GM21526 (cell line): ENCODE results near the gene NPAS3.

Experiments used
- ATAC-seq: cut with Tn5 transposase; IDR thresholded peaks from one replicate; pipeline ENCODE4 v1.9.1; 2021; ENCODE audit warnings: moderate library complexity; ENCODE audit not compliant: unreplicated experiment, low FRiP score

Gene NPAS3

DNA sequence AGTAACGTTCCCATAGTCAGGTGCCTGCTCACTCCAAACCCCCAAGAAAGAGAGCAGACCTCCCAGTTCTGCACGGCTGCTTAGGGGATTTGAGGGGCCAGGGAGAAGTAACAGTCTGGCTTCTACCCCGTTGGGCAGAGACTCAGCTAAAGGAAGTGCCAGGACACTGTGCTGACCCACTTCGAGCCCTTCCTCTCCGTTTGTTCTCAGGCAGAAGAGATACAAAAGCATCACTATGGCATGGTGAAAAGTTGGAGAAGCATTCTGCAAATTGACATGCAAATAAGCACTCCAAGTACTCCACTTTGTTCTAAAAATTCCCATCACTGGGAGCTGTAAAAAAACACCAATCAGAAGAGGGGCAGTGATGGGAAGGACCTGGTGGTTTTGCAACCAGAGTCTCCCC, 773.1 kb downstream of the NPAS3 start:
- ATAC-seq = no peak

DNA sequence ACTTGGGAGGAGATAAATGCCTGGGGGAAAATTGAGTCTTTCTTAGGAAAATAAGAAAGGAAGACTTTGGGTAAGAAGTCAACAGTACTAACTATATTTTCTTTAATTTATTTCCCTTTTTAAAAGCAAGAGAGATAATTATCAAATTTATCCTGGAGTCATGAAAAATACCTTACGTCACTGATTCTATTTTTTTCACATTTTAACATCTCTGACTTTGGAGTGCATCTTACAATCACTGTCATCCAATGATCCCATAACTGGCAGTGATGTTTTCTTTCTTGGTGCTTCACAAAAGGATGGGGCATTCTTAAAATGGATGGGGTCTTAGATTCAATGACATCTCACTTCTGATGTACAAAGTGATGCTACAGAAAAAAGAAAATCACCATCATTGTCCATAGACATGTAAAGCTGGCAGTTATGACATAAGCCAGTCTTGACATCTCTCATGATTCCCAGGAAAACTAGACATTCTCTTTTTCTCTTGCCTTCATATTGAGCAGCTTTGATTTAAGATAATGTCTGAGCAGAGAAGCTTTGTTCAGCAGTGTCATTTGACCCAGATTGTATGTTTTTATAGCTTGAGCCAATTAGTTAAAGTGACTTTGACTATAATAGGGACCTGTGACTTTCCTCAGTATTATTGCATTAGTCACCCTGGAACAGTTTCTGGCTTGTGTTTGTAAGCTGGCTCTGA, 776.0 kb downstream of the NPAS3 start:
- ATAC-seq = no peak

DNA sequence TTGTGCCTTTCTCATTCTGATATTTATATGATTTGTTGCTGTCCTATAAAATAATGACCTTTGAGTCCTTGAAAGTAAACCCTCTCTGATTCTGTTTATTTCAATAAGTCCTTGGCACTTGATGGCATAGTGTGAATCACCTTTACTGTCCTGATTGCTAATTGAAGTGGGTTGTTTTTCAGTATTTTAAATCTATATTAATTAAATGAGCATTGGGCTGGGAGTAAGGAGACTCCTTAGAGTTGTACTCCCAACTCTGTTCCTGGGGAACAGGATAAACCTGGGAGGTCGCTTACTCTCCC, 776.5 kb downstream of the NPAS3 start:
- ATAC-seq = no peak

DNA sequence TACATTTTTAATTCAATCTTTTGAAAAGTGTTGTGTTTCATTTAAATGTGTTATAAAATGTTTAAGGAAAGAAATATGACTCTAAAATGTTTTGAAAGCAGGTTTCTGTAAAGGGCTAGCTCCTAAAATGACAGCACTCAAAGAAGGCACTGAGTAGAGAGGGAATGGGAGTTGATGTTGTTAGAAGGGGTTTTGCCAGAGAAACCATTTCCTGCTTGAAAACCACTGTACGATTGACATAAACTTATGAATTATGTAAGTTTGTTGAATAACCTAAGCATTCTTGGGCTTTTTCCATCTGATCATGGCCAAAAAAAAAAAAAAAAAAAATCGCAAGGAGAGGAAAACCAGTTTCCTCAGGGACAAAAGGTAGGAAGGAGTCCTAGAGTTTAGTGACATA, 778.2 kb downstream of the NPAS3 start:
- ATAC-seq = no peak

DNA sequence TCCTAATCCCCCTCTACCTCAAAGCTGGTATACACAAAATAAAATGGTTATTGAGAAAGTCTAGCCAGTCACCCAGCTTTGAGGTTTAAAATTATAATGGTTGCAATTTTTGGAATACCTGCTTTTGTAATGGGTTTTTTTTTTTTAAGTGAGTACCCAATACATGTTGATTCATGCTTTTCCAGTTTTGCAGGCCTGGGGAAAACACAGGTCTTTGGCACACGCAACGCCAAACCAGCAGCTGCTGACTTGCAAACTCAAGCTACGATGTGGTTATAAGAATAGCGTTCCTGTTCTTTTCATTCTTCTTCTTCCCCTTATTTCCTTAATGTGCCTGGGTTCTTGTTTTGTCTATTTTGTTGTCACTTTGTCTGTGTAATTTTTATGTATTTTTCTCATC, 779.2 kb downstream of the NPAS3 start:
- ATAC-seq = no peak

DNA sequence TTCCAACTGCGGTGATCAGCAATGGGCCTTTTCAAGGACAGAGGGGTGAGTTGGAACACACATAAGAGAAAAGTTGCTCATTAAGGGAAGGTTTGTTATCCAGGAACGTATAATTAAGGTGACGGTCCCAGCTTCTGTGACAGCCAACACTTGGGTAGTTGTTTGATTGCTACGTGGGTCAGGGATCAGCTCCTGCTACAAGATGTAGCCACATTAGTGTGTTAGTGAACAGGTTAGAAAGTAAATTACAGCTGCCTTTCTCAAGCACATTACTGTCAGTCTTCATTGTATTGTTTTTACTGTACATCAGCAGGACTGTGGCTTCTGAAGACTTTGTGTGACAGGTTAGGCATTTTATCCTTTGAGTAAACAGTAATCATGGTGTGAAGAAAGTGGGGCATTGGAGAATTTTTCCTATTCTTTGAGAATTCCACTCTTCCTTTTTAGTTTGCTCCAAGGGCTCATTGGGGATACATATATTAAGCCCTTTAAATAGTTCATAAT, 781.7 kb downstream of the NPAS3 start:
- no peak for ATAC-seq

DNA sequence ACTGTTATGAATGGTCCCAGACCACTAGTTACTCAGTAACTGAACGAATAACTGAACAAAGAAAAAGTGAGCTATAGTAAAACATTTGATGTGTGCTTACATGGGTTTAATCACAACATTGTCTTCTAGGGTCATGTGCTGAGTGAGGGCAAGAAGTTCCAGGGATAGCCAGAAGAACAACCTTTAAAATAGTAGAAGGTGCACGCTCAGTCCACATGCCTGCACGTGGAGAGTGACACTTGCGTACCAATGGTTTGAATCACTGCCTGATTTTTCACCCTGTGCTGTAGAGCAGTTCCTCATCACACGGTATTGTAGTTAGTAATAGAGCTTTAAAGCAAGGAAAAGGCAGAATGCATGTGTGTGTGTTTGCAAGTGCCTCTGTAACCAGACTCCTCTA, 788.0 kb downstream of the NPAS3 start:
- no peak for ATAC-seq

DNA sequence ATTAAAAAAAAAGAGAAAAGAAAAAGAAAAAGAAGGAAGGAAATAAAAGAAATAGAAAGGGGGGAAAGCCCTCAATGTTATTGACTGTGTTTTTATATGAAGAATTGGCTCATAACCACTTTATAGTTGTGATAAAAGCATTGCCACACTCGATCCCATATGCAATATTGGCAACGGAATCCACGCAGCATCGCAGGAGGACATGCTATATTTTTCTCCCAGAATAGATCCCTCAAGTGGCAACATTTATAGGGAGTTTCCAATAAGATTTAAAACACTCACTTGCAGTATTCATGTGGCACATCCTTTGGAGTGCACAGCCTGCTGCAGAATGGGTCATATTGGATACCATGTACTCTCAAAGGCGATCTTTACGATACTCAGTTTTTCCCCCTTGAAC, 788.9 kb downstream of the NPAS3 start:
- no peak for ATAC-seq

DNA sequence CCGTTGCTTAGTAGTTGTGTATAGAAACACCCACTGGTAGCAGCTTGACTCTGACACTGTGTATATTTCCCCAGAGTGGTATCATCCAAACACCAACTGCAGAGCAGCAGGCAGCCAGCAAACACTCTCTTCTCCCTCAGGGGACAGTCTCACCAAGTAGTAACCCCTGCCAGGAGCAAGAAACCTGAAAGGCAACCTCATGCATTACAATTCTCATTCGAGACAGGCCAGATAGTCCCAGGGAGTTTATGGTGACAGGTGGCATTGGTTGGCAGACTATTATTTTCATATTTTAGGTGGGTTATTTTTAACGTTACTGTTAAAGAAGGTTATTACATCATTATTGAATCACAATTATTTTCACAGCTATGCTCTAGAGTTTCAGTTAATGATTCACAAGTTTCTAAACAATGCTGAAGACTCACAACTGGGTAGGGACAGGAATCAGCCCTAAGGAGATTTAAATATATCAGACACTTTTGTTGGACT, 789.4 kb downstream of the NPAS3 start:
- no peak for ATAC-seq

DNA sequence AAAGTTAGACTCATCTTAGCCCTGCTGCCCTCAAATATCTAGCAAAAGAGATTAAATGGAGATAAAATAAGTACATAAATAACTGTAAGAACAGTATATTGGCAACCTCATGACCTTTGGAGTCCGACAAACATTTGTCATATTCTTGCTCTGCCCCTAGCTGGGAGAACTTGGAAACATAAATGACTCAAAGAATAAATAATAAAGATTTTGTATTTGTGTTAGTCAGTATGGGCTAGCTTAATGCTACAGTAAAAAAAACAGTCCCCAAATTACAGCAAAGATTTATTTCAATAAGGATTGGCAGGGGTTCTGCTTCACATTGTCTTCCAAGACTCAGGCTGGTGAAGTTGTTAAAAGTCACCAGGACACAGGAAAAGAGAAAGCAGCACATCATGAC, 791.5 kb downstream of the NPAS3 start:
- ATAC-seq = no peak

DNA sequence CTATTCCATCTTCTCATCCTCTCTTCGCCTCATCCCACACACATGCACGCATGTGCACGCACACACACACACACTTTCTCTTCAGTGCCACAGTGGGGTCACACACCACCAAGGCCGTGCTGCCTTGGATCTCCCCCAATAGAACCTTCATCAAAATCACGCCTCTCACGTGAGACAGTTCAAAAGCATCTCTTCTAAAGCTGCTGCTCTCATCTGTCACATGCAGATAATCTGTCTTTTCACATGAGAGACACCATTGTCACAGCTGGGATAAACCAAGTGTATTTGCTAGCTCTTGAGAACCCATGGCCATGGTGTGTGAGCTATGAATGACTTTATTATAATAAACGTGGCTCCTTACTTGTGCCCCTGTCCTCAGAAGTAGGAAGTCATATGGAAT, 793.5 kb downstream of the NPAS3 start:
- ATAC-seq = no peak

DNA sequence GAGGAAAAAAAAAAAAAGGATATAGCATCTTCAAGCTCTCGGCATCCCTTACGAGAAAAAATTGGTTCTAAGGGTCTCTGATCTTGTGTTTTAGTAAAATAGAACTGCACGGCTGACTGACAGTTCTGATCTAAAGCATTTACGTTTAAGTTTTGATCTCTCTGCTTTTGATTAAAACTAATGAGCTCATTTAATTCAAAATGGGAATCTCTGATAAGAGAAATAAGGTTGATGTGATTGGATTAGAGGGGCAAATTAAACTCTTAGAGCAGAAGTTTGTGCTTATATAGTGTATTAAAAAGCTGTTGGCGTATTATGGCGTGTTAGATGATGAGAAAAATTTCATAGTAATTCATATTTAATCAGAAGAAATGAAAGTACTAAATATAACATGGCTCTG, 794.6 kb downstream of the NPAS3 start:
- no peak for ATAC-seq

DNA sequence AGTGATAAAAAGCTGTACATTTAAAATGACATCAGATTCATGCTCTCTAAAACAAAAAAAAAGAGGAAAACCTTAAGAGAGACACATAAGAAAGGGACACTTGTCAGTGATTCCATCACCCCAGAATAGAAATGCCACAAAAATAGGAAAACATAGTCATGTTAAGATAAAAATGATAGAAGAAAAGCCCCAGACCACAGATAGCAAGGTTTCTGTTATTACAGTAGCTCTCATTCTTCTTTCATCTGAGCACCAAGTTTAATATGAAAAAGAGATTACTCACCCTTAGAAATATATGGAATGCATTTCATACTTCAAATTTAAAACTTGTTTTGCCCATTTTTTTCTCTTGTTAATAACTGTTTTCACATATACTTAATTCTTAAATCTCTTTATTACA, 795.0 kb downstream of the NPAS3 start:
- no peak for ATAC-seq

DNA sequence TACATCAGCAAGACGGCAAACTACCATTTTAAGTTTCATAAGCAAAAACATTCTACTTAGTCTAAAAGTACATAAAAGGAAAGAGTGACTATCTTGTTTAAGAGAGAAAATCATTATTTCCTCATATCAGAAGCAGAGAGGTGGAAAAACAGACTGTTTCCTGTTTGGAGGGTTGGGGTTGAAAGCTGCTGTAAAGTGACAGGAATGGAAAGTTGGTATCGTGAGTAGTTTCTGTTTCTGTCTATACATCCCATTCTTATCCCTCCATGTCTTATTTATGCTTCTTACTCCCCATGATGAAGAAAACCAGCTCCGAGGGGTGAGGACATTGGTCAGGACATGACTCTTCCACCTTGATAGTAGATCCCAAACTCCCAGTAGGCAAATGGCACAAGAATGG, 795.7 kb downstream of the NPAS3 start:
- no peak for ATAC-seq

DNA sequence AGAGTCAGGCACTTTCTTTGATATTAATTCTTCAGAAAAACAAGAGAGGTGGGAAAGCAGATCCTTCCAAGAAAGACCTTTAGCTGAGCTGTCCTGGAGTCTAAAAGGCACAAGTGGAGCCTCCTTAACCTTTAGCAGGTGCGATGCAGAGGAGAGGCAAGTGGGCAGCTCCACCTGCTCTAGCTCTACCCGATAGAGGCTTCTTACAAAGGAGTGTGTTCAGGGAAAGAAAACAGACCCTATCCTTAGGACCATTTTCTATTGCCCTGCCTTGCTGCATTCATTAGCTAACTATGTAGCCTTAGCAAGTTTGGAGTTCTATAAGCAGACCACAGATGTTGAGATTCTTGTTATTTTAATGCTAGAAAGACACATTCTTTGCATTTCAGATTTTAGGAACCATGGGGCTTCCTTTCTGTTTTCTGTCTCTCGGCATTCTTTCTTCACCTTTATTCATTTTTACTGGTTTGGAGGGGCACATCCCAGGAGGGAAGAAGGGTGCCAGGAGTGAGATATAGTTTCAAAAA, 797.7 kb downstream of the NPAS3 start:
- ATAC-seq = no peak

DNA sequence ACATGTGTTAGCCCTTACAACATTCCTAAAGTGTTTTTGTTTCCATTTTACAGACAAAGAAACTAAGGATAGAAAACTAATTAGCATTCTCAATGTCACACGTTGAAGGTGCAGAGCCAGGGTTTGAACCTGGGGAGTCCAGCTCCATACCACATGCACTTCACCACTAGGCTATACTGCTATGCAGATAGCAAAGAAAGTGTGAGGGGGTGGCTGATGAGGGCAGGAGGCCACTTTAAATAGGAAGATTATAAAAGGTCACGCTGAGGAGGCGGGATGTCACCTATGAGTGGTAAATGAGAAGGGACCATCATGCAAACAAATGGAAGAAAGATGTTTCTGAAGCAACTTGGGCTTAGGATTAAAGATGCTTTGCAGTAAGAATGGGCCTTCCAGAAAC, 798.3 kb downstream of the NPAS3 start:
- no peak for ATAC-seq

DNA sequence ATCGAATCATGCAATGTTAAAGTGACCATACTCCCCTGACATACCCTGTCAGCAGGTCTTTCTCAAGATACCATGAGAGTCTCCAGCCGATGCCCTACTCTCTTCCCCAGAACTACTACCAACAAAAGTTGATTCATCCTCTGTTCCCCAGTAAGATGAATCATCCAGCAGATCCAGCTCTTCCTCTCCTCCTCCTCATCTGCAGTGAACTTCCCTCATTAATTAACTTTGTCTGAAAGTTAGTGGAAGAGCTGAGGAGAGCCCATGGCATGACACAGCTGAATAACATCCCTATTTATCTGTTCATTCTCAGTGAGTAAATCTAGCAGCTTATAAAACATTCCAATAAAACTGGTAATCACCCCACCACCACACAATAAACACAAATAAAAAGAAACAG, 798.8 kb downstream of the NPAS3 start:
- ATAC-seq = no peak

DNA sequence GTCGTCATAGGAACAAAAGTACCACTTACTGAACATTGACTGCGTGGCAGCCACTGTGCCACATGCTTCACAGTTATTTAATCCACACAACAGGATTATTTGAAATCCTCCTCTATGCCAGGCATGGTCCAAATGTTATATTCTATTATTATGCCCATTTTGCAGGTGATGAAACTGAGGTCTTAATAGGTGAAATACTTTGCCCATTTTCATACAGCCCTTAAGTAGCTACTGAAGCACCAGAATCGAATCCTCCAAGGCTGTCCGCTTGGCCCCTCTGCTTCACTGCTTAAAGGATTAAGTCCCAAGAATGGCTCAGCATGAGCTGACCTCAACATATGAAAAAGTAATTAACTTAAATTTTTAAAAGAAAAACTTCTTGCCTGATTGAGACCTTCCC, 799.4 kb downstream of the NPAS3 start:
- ATAC-seq = no peak

DNA sequence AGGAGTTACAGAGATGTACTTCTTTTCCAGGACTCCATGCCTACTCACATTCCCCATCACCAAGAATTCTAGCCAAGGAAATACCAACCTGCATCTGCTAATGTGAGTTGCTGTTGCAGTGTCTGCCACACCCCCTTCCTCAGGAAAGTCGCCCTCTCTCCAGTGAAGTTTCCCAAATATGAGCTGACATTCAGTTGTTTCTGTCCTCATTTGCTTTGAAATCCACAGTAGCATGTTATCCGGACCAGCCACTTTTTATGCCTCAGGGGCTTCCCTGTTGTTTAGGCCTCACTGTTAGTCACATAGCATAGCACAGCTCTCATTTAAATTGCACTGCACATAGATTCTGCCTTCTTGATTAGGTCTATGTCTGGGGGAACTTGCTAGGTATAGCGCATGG, 799.8 kb downstream of the NPAS3 start:
- ATAC-seq = no peak

DNA sequence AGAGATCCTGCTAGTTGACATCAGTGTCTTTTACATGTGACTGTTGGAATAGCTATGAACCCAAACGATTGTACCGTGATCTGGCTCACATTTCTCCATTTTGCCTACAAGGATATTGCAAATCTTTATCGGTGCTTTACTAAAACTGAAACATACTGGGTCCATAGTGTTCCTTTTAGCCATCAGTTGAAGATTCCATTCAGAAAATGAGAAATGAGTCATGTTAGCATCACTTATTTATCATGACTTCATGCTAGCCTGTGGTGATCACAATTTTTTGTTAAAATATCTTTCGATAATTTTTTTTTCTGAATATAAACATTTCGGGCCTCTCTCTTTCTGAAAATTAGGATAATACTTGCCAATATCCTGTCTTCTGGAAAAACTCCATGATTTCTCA, 801.9 kb downstream of the NPAS3 start:
- no peak for ATAC-seq

DNA sequence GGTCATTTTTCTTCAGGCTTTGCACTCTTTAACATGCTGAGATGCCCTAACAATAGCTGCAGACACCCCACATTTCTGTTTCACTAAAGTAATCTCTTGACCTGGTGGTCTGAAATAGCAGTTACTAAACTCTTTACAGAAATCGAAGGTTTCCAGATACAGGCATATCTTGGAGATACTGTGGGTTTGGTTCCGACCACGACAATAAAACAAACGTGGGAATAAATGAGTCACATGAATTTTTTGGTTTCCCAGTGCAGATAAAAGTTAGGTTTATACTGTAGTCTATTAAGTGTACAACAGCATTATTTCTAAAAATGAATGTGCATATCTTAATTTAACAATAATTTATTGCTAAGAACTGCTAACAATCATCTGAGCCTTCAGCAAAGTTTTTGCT, 803.5 kb downstream of the NPAS3 start:
- ATAC-seq = no peak

DNA sequence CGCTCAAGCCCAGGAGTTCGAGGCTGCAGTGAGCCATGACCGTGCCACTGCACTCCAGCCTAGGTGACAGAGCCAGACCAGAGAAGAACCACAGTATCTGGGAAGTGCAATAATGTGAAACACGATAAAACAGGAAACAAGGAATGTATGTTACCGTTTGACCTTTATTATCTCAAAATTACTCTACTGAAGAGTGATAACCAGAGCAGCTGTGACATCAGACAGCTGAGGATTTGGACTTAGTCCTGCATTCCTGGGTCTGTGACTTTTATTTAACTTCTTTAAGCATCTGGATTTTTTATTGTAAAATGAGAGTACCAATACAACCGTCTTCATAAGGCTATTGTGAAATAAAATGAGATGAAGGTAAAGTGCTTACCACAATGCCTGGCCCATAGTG, 806.5 kb downstream of the NPAS3 start:
- no peak for ATAC-seq

DNA sequence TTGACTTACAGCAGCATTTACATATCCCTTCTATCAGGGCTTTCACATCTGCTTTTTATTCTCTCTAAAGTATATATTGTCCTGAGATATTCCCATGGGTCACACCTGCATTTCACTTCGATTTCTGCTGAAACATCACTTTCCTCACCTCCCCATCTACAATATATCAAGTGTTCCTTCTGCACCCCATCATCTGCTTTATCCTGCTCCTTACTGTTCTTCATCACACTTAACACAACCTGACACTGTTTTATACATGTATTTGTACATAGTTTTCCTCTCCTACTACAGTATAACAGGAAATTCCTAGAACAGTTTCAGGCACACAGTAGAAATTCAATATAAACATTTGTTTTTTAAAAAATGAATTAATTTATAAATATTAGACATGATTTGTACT, 809.1 kb downstream of the NPAS3 start:
- no peak for ATAC-seq
